ENCODE results near the gene MTMR6.

GRCh38 chr13:25241007-25241406 lies 46.3 kb downstream of the MTMR6 start:
- TF ChIP-seq POLR2A (IDR thresholded peaks at IDR 0.05) (no peak), CTCF (IDR thresholded peaks at IDR 0.05) (no peak)

Data from body of pancreas (tissue), 4 donors.